Loucy (cell line): ENCODE data around the gene NFIX.

Experiments
- CTCF ChIP-seq: fragments of 200-600 bp; sonication (generic); conservative IDR thresholded peaks from 2 replicates; pipeline ENCODE4 v1.5.1; 2014; ENCODE audit warnings: mild to moderate bottlenecking, antibody characterized with exemption, low read length
- EZH2phosphoT487 ChIP-seq: fragments of 200-600 bp; IDR thresholded peaks from 2 replicates; pipeline ENCODE4 v1.6.1; 2018; ENCODE audit warnings: antibody characterized with exemption, mild to moderate bottlenecking, moderate library complexity, borderline replicate concordance

DNA sequence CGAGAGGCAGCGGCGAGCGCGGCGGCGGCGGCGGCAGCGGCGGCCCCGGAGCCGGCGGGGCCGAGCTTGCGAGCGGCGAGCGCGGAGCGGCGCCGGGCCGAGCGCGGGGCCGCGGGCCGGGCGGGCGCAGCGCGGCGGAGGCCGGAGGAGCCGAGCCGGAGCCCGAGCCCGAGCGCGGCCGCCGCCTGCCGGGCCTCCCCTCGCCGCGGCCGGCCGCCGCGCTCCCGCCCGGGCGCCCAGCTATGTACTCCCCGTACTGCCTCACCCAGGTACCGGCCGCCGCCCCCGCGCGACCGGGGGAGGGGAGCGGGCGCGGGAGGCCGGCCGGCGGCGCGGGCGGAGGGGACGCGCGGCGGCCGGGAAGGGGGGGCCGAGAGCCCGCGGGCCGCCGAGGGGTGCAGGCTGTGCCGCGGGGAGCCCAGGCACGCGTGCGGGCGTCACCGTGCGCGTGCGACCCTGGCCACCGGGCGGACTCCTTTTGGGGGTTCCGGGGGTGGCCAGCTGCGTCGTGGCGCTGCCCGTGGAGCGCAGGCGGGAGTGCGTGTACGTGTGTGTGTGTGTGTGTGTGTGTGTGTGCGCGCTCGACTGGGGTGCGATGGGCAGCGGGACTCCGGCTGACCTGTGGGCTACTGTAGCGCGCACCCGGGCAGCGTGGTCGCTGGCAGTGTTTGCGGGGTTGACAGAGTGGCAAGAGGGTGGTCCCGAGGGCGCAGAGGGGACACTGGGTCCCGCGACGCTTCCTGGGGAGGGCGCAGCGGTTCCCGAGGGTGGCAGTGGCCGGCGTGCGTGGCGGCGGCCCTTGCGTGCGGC is 526 bp downstream of the NFIX start:
- TF ChIP-seq CTCF: no peak
- no peak for TF ChIP-seq EZH2phosphoT487
